Vagina (tissue), 2 donors: ENCODE results near the gene RAP2B.

Experiments
- CTCF ChIP-seq, 3 experiments: fragments of 450-650 bp in 2 of 3; fragments of 200-600 bp in 1 of 3; sonication (generic) in 1 of 3; IDR thresholded peaks; one replicate each; pipeline ENCODE4 v1.5.1; 2017 to 2019; ENCODE audit warnings: antibody characterized with exemption in 3 of 3, mild to moderate bottlenecking in 2 of 3, moderate library complexity in 2 of 3
- POLR2A ChIP-seq, 2 donors: fragments of 450-650 bp; IDR thresholded peaks; one replicate each; pipeline ENCODE4 v1.6.1; 2017; ENCODE audit warnings: antibody characterized with exemption in 2 of 2, mild to moderate bottlenecking in 2 of 2, moderate library complexity in 2 of 2
- POLR2AphosphoS5 ChIP-seq, 2 donors: sonication (generic); formaldehyde crosslinking; IDR thresholded peaks; one replicate each; pipeline ENCODE4 v1.9.0; 2017; ENCODE audit warnings: antibody characterized with exemption in 2 of 2, mild to moderate bottlenecking in 2 of 2, low read depth in 1 of 2; ENCODE audit not compliant: insufficient read depth in 1 of 2

- TF ChIP-seq POLR2AphosphoS5 (IDR thresholded peaks at IDR 0.05; ENCODE audit: insufficient read depth in 1 of 2, low read depth in 1 of 2) (no peak), CTCF (IDR thresholded peaks at IDR 0.05) (no peak), POLR2A (IDR thresholded peaks at IDR 0.05) (no peak)
These were observed 48.1 kb downstream of the RAP2B start for GRCh38 chr3:153210146-153210545.
